Common myeloid progenitor, CD34-positive (primary cell): ENCODE measurements around the gene TOR1AIP2.

Experiments
- CTCF ChIA-PET: fragments of 350-600 bp; sonication (Branson Sonifier 250); formaldehyde crosslinking; loops from one replicate; lab custom pipeline; 2021; ENCODE audit warnings: antibody characterized with exemption; lab: Charles Lee
- POLR2A ChIA-PET: fragments of 350-600 bp; sonication (Branson Sonifier 250); formaldehyde crosslinking; loops from one replicate; lab custom pipeline; 2021; ENCODE audit warnings: antibody characterized with exemption; lab: Charles Lee
- DNase-seq, 3 donors: peaks; one replicate each; pipeline versions ENCODE4 v3.0.0 to v3.0.0-alpha.2; 2013
- H3K27ac ChIP-seq, 2 experiments: 1 replicate in 1 of 2; 2 replicates in 1 of 2; pipeline ENCODE4 v1.7.0; 2013; ENCODE audit warnings: inconsistent platforms in 2 of 2, low read length in 2 of 2, mild to moderate bottlenecking in 2 of 2, low read depth in 1 of 2, moderate library complexity in 1 of 2; ENCODE audit not compliant: severe bottlenecking in 2 of 2, insufficient read depth in 1 of 2, poor library complexity in 1 of 2
- H3K27me3 ChIP-seq, 5 experiments: replicated peaks in 2 of 5; 1 replicate in 3 of 5; 2 replicates in 2 of 5; pipeline versions ENCODE4 v1.6.1 to v1.7.0; 2013; ENCODE audit warnings: low read length in 4 of 5, mild to moderate bottlenecking in 2 of 5, moderate library complexity in 2 of 5, inconsistent platforms in 1 of 5; ENCODE audit not compliant: insufficient read depth in 5 of 5, control insufficient read depth in 4 of 5
- H3K36me3 ChIP-seq, 4 experiments: 1 replicate in 2 of 4; 2 replicates in 2 of 4; pipeline versions ENCODE4 v1.6.1 to v1.7.0; 2013; ENCODE audit warnings: low read length in 3 of 4, control low read depth in 1 of 4, mild to moderate bottlenecking in 1 of 4; ENCODE audit not compliant: control insufficient read depth in 4 of 4, insufficient read depth in 4 of 4
- H3K4me1 ChIP-seq, 4 experiments: 1 replicate in 3 of 4; 2 replicates in 1 of 4; pipeline versions ENCODE4 v1.6.1 to v1.7.1; 2013; ENCODE audit warnings: low read length in 3 of 4, mild to moderate bottlenecking in 3 of 4, control low read depth in 1 of 4, inconsistent platforms in 1 of 4, moderate library complexity in 1 of 4; ENCODE audit not compliant: control insufficient read depth in 4 of 4, insufficient read depth in 4 of 4; ENCODE audit errors: control extremely low read depth in 1 of 4
- H3K4me3 ChIP-seq, 7 experiments: 1 replicate in 4 of 7; 2 replicates in 3 of 7; pipeline versions ENCODE4 v1.5.1 to v1.7.0; 2013; ENCODE audit warnings: mild to moderate bottlenecking in 7 of 7, low read length in 6 of 7, moderate library complexity in 6 of 7, inconsistent platforms in 2 of 7, low read depth in 2 of 7, control low read depth in 1 of 7; ENCODE audit not compliant: insufficient read depth in 4 of 7, control insufficient read depth in 1 of 7; ENCODE audit errors: extremely low read depth in 1 of 7
- H3K9me3 ChIP-seq, 5 experiments: 1 replicate in 4 of 5; 2 replicates in 1 of 5; pipeline versions ENCODE4 v1.6.1 to v1.7.1; 2013; ENCODE audit warnings: low read length in 4 of 5, mild to moderate bottlenecking in 2 of 5, inconsistent platforms in 1 of 5, low read depth in 1 of 5, moderate library complexity in 1 of 5; ENCODE audit not compliant: control insufficient read depth in 4 of 5, insufficient read depth in 2 of 5; ENCODE audit errors: control extremely low read depth in 1 of 5
- WGBS: methylation state at CpG from one replicate; pipeline ENCODE4 v1.1.5; 2013; ENCODE audit not compliant: insufficient coverage; 5-methylcytosine and 5-hydroxymethylcytosine counted together

TOR1AIP2 gene

DNA sequence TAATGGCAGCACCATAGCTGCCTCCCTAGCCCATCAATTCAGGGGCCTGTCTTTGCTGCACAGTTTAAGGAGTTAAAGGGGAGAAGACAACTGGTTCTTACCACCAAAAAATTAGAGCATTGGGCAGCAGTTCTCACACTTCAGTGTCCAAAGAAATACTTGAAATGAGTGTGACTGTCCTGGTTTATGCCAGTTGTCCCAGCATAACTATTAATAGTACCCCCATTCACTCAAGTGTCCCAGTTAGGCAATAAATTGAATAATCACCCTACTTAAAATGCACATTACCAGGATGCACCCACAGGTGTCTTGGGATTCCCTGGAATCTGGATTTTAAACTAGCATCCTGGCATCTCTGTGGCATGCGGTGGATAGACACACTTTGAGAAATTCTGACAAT lies 83.5 kb downstream of the TOR1AIP2 start:
- Histone ChIP-seq H3K4me1 (no peaks in the 10 kb centered on the region), H3K36me3 (no peaks in the 10 kb centered on the region), H3K9me3 (no peaks in the 10 kb centered on the region), H3K27me3 (peaks cover 0 to 3% (median 0%) of the 10 kb centered on the region in 5 experiments), H3K4me3 (no peak overlapping the region), H3K27ac (no peak overlapping the region)
- ChIA-PET CTCF (no interaction called here), POLR2A (no interaction called here)
- DNase-seq: no peak
- no CpG with 5 or more reads among the region's 1 CpG for WGBS

- no peak for DNase-seq
- Histone ChIP-seq H3K4me3 (no peak overlapping the region), H3K27ac (no peak overlapping the region), H3K4me1 (no peaks in the 10 kb centered on the region), H3K9me3 (no peaks in the 10 kb centered on the region), H3K27me3 (peaks cover 0 to 3% (median 0%) of the 10 kb centered on the region in 5 experiments), H3K36me3 (no peaks in the 10 kb centered on the region)
- ChIA-PET CTCF (interaction anchor here (1.0 to 4.2 kb wide), 3 partner anchors 17 to 87 kb away, joined by 3 to 20 read pairs (median 5); no protein-coding TSS in a partner anchor), POLR2A (no interaction called here)
- WGBS: 100% methylated on average over 4 of the region's 4 CpGs
Measured at GRCh38 chr1:179793281-179793680, 84.3 kb downstream of the TOR1AIP2 start.
